Activated CD8-positive, alpha-beta memory T cell treated with anti-CD3 and anti-CD28 coated beads, Interleukin-2, amount 50 U/mL, for 24 hours (primary cell): ENCODE data around the gene CC2D1B.
"Not testable (repeated sequence)": the region's sequence is repeated elsewhere in the genome, so short reads cannot be mapped to it uniquely, and the experiment has no call there.

Experiments
- DNase-seq: peaks from one replicate; pipeline ENCODE4 v3.0.0-alpha.2; 2020; ENCODE audit errors: extremely low read depth

The CC2D1B gene

GRCh38 chr1:52365746-52366516 lies at the start of gene CC2D1B:
CC2D1B (minus strand) TSS chr1:52366205; CDS start chr1:52364620, 1,585 bp downstream.
- DNase-seq: peak; percentile 95

GRCh38 chr1:52414942-52415341 lies 48.9 kb upstream of the CC2D1B start:
- no peak for DNase-seq

- DNase-seq: no peak
Observed at GRCh38 chr1:52413410-52413989, 47.5 kb upstream of the CC2D1B start.

- DNase-seq: no peak
Observed at GRCh38 chr1:52404975-52405338, 39.0 kb upstream of the CC2D1B start.

- peak; percentile 91 for DNase-seq
Observed at GRCh38 chr1:52404116-52404974, 38.3 kb upstream of the CC2D1B start, which contains the start of the genes ORC1 and PRPF38A. ORC1 (minus strand) TSS chr1:52404423; CDS start chr1:52402223, 2,200 bp downstream. PRPF38A (plus strand) TSS chr1:52404602; CDS start chr1:52404750, 148 bp downstream.

GRCh38 chr1:52403566-52404115 lies 37.6 kb upstream of the CC2D1B start:
- peak; percentile 2 for DNase-seq

- no peak for DNase-seq
Observed at GRCh38 chr1:52402860-52403240, 36.8 kb upstream of the CC2D1B start.

- no peak for DNase-seq
Observed at GRCh38 chr1:52400131-52400530, 34.1 kb upstream of the CC2D1B start.

GRCh38 chr1:52399629-52400028 lies 33.6 kb upstream of the CC2D1B start:
- DNase-seq: no peak

- DNase-seq: no peak
Observed at GRCh38 chr1:52393174-52393573, 27.2 kb upstream of the CC2D1B start.

- no peak for DNase-seq
Observed at GRCh38 chr1:52386458-52386857, 20.5 kb upstream of the CC2D1B start.

- no peak for DNase-seq
Observed at GRCh38 chr1:52385376-52385775, 19.4 kb upstream of the CC2D1B start.

GRCh38 chr1:52369851-52370250 lies 3.8 kb upstream of the CC2D1B start:
- not testable (repeated sequence) for DNase-seq

GRCh38 chr1:52368383-52369172 lies 2.6 kb upstream of the CC2D1B start:
- no peak for DNase-seq

- no peak for DNase-seq
Observed at GRCh38 chr1:52367272-52367671, 1.3 kb upstream of the CC2D1B start.

GRCh38 chr1:52366517-52366827 lies 467 bp upstream of the CC2D1B start:
- no peak for DNase-seq

GRCh38 chr1:52365071-52365745 lies 797 bp downstream of the CC2D1B start:
- DNase-seq: no peak

- DNase-seq: no peak
Observed at GRCh38 chr1:52364235-52364839, 1.7 kb downstream of the CC2D1B start.

- no peak for DNase-seq
Observed at GRCh38 chr1:52360595-52360968, 5.4 kb downstream of the CC2D1B start.
